ENCODE data around the gene COL13A1.

- TF ChIP-seq CTCF (IDR thresholded peaks at IDR 0.05 in 4 of 5, conservative IDR thresholded peaks at IDR 0.05 in 1 of 5) (no peak), POLR2A (IDR thresholded peaks at IDR 0.05) (no peak)
These were observed 83.0 kb downstream of the COL13A1 start for GRCh38 chr10:69884686-69885085.
